RWPE1 (cell line): ENCODE measurements around the gene NOS1AP.
A peak's percentile ranks its signal among the peaks of the same experiment; 100 is the strongest.

Experiments used
- CTCF ChIA-PET: fragments of 350-600 bp; sonication (Branson Sonifier 250); formaldehyde crosslinking; extraction: SDS; loops from one replicate; lab custom pipeline; 2021; lab: Yijun Ruan, JAX
- POLR2A ChIA-PET: fragments of 400-600 bp; formaldehyde crosslinking; extraction: SDS; loops from one replicate; lab custom pipeline; 2020; ENCODE audit warnings: antibody characterized with exemption; ENCODE audit not compliant: low non-redundant PET; lab: Yijun Ruan, JAX
- DNase-seq: peaks from one replicate; pipeline ENCODE4 v3.0.0; 2012; ENCODE audit warnings: low spot score
- H3K27ac ChIP-seq: fragments of 450-650 bp; 2 replicates; pipeline ENCODE4 v1.5.1; 2017
- CTCF ChIP-seq: fragments of 450-650 bp; conservative IDR thresholded peaks from 2 replicates; pipeline ENCODE4 v1.5.1; 2017; ENCODE audit warnings: low read depth, mild to moderate bottlenecking

The NOS1AP gene

GRCh38 chr1:162388615-162389014 lies 319.1 kb downstream of the NOS1AP start:
- H3K27ac ChIP-seq: peak overlapping the region; percentile 20; the same call in 1 of the 2 replicates
- CTCF ChIA-PET: interaction anchor here (1.2 kb wide), 1 partner anchor 332 kb away, joined by 3 read pairs; no protein-coding TSS in a partner anchor
- POLR2A ChIA-PET: no interaction called here
- no peak for DNase-seq
- TF ChIP-seq CTCF: no peak

GRCh38 chr1:162389021-162389818 lies 319.7 kb downstream of the NOS1AP start:
- ChIA-PET POLR2A (no interaction called here), CTCF (interaction anchor here (0.7 to 1.2 kb wide), 4 partner anchors 9 to 333 kb away, joined by 3 read pairs; no protein-coding TSS in a partner anchor)
- peak overlapping the region; percentile 55 for H3K27ac ChIP-seq
- DNase-seq: peak; percentile 63
- TF ChIP-seq CTCF: no peak

- ChIA-PET CTCF (interaction anchor here (0.7 to 1.7 kb wide), 5 partner anchors 9 to 334 kb away, joined by 3 to 12 read pairs (median 3); no protein-coding TSS in a partner anchor), POLR2A (no interaction called here)
- H3K27ac ChIP-seq: peak overlapping the region; percentile 55
- no peak for DNase-seq
- TF ChIP-seq CTCF: no peak
Observed at GRCh38 chr1:162389971-162390370, 320.5 kb downstream of the NOS1AP start.

GRCh38 chr1:162390396-162391185 lies 321.1 kb downstream of the NOS1AP start:
- TF ChIP-seq CTCF: no peak
- no peak overlapping the region for H3K27ac ChIP-seq
- no peak for DNase-seq
- ChIA-PET POLR2A (no interaction called here), CTCF (interaction anchor here (1.1 to 2.1 kb wide), 5 partner anchors 9 to 334 kb away, joined by 3 to 12 read pairs (median 5); partner anchors contain the start of gene C1orf226)

- no peak for DNase-seq
- POLR2A ChIA-PET: interaction anchor here (0.6 kb wide), 1 partner anchor 25 kb away, joined by 6 read pairs; no protein-coding TSS in a partner anchor
- CTCF ChIA-PET: interaction anchor here (0.6 to 2.1 kb wide), 10 partner anchors 8 to 493 kb away, joined by 3 to 12 read pairs (median 4); partner anchors contain the start of gene C1orf226
- H3K27ac ChIP-seq: no peak overlapping the region
- TF ChIP-seq CTCF: peak; percentile 89
Observed at GRCh38 chr1:162391790-162392563, 322.5 kb downstream of the NOS1AP start.
